HG03469 (cell line): ENCODE data around the gene ZC2HC1B.

Experiments used
- ATAC-seq: cut with Tn5 transposase; IDR thresholded peaks from one replicate; pipeline ENCODE4 v1.9.1; 2021; ENCODE audit warnings: mild to moderate bottlenecking, moderate library complexity, moderate number of reproducible peaks; ENCODE audit not compliant: unreplicated experiment

Gene ZC2HC1B

GRCh38 chr6:143959927-143960326, 95.7 kb downstream of the ZC2HC1B start:
- no peak for ATAC-seq

GRCh38 chr6:143961066-143961465, 96.8 kb downstream of the ZC2HC1B start:
- no peak for ATAC-seq

GRCh38 chr6:143961886-143962878, 97.9 kb downstream of the ZC2HC1B start:
- no peak for ATAC-seq

GRCh38 chr6:143963158-143963919, 99.1 kb downstream of the ZC2HC1B start:
- ATAC-seq: no peak

- ATAC-seq: no peak
Measured at GRCh38 chr6:143964674-143965081, 100.4 kb downstream of the ZC2HC1B start.

- ATAC-seq: no peak
Measured at GRCh38 chr6:143965503-143966171, 101.4 kb downstream of the ZC2HC1B start.

GRCh38 chr6:143966312-143966711, 102.0 kb downstream of the ZC2HC1B start:
- no peak for ATAC-seq

GRCh38 chr6:143967706-143968376, 103.6 kb downstream of the ZC2HC1B start:
- ATAC-seq: no peak

- no peak for ATAC-seq
Measured at GRCh38 chr6:143969077-143969476, 104.8 kb downstream of the ZC2HC1B start.

GRCh38 chr6:143970456-143971218, 106.4 kb downstream of the ZC2HC1B start:
- no peak for ATAC-seq

GRCh38 chr6:143971482-143972205, 107.4 kb downstream of the ZC2HC1B start:
- ATAC-seq: no peak

GRCh38 chr6:143973097-143973966, 109.1 kb downstream of the ZC2HC1B start:
- no peak for ATAC-seq

GRCh38 chr6:143974089-143974488, 109.8 kb downstream of the ZC2HC1B start:
- ATAC-seq: no peak

GRCh38 chr6:143976806-143977349, 112.6 kb downstream of the ZC2HC1B start:
- no peak for ATAC-seq

GRCh38 chr6:143980921-143981320, 116.6 kb downstream of the ZC2HC1B start:
- no peak for ATAC-seq

- ATAC-seq: no peak
Measured at GRCh38 chr6:143982968-143983367, 118.7 kb downstream of the ZC2HC1B start.

GRCh38 chr6:143984666-143985065, 120.4 kb downstream of the ZC2HC1B start:
- ATAC-seq: no peak

GRCh38 chr6:143986463-143987065, 122.3 kb downstream of the ZC2HC1B start:
- ATAC-seq: no peak
